Activated CD4-positive, alpha-beta T cell treated with anti-CD3 and anti-CD28 coated beads, Interleukin-2, amount 50 U/mL, for 48 hours (primary cell): ENCODE measurements around the gene LAPTM5.
A peak's percentile ranks its signal among the peaks of the same experiment; 100 is the strongest.

Source experiments
- DNase-seq, 2 experiments: peaks; one replicate each; pipeline ENCODE4 v3.0.0-alpha.2; 2020

The LAPTM5 gene

DNA sequence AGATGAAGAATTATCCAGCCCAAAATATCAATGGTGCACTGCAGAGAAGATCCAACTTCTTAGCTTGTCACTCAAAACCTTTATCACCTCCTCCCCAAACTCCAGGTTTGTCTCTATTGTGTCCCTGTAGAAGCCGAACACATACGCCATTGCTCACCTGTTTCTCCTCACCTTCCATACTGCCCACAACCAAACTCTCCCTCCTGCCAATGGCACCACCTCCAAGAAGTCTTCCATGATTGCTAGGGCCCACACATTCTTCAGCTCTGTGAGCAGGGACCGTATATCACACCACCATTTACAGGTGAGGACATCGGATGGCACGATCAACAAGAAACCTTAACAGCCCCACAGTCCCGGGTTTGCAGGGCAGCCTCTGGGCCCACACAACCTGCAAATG, 2.2 kb downstream of the LAPTM5 start:
- DNase-seq, result no peak

DNA sequence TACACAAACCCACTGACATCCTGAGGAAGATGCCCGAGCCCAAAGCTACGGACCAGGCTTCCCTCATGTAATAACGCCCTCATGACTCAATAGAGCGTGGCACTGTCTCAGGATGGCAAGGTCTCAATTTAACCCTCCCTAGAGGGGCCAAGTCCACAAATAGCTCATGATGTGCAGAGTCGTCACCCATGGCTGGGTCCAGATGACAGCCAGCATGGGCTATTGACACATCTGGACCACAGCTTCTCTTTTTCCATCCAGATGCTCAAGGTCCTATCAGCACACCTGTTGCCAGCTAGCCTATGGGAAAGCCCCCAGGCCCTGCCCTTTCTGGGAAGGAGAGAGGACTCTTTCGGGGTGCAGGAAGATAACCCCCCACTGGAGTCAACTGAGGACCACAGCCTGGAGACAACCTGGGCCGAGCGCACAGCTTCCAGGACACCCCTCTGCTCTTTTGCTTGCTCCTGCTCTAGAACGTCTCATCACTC, 2.8 kb downstream of the LAPTM5 start:
- DNase-seq, result no peak

DNA sequence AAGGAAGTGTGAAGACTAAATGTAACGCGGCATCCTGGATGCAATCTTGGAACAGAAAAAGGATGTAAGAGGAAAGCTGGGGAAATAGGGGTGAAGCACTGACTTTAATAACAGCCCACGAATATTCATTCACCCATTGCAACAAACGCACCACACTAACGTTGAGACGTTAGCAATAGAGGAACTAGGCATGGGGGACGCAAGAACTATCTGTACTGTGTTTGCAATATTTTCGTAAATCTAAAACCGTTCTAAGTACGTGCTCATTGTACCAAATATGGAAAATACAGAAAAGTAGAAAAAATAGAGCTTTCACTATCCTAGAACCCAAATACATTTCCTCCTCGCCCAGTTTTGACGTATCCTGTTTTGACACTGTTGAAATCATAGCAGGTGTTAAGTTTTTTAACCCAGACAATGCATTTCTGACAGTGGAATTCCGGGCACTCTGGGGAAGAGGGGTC, 3.9 kb downstream of the LAPTM5 start:
- no peak for DNase-seq

DNA sequence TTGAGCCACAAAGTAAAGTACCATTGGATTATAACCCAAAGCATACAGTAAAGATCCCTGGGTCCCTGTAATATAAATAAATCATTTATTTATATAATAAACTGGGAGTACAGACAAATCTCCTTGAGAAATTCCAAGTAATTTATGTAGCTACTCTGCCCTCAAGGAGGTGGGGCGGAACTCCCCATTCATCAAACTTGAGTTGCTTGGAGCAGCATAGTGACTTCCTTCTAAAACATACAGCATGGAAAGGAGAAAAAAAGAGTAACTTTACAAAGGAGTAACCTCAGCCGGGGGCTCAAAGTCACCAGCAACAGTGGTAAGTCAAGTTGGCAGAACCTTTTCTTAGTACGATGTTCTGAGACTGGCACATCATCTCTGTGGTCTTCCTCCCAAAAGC, 4.5 kb downstream of the LAPTM5 start:
- DNase-seq, result no peak

DNA sequence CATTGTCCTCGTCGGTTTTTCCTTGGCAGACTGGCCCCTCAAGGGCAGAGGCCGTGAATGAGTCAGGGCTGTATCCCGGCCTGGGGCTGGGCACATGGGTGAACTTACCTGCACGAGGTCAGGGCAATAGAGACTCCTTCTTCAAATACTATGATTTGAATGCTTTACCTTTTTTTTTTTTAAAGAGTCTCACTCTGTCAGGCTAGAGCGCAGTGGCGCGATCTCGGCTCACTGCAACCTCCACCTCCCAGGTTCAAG, 5.0 kb downstream of the LAPTM5 start:
- DNase-seq, result no peak

DNA sequence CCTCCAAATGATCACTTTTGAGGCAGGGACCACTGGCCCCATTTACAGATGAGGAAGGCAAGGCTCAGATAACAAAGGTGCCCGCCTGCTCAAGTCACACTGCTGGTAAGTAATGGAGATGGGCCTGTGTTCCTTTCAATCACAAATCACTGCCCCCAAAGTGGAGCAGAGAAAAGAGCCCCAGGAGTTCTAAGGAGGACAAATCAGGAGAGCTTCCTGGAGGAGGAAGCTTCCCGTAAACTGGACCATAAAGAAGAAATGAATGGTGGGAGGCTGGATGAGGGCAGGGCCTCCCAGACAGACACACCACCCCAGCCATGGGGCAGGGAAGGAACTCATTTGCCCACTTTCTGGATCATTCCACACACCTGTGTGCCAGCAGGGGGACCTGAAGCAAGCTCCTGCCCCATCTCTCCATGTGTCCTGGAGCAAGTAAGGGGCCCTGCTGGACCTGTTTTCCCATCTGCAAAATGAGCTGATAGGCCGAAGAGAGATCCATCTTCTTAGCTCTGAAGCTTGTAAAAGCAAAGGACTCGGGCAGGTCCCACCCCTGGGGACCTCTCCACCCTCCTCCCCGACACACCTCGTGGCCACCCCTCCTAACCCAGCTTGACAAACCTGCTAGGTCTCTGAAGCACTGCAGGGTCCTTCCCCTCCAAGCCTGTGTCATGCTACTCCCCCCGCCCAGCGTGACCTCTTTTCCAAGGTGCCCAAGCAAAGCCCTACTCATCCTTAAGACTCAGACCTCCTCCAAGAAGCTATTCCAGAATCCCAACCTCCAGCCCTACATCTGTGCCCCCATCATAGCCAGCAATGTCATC, 5.5 kb downstream of the LAPTM5 start:
- DNase-seq, result no peak

DNA sequence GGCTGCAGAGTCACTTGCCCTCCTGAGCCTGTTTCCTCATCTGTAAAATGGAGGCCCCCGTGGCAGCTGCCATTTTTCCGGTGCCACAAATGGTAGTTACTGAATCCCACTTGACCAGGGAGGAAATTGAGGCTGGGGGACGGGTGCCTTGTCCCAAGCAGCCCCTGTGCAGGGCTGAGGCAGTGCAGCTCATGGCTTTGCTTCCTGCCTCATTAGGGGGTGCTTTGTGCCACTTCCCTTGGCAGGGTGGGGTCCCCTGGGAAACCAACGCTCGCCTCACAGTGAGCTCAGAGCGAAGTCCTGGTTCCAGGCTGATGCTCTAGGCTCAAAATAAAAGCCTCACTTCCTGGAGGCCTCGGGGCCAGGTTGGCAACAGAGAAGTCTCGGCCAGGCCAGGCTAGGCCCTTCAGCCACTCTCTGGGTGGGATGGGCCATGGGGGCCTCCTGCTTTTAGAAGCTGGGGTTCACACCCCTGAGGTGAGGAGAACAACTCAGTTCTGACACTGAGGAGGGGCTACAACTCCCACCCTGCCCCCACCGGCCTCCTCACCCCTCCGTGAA, 6.8 kb downstream of the LAPTM5 start:
- no peak for DNase-seq

DNA sequence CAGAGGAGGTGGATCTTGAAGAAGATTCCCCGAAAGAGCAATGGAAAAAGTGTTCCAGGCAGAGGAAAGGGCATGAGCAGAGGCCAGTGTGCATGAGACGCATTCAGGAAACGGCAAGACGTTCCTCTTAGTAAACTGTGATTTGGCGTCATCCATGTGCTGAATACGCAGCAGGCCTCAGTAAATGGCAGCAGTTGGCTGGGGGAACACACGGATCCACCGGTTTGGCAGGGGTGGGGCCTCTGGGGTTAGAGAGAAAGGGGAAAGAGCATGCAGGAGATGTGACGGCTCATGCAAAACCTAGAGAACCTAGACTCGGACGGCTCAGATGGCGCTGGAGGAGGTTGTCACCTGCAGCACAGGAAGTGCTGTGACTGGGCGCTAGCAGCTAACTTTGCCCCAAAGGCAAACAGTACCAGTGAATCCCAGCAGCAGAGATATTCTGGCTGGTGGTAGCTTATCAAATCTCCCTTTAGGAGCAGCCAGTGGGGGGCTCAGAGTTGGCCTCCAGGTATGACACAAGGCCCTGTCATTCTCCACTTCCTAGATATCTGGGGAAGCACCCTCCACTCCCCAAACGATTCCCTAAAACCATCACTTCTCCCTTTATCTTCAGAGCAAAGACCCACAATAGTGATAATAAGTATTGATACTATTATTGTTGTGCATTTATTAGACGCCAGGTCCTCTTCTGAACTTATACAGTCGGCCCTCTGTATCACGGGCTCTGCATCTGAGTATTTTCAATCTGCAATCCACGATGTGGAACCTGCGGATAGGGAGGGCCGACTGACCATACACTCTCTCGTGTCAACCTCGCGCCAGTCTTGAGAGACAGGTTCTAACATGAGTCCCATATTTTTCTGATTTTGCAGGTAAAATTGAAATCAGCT, 7.6 kb downstream of the LAPTM5 start:
- peak; percentile 55 to 66 for DNase-seq

DNA sequence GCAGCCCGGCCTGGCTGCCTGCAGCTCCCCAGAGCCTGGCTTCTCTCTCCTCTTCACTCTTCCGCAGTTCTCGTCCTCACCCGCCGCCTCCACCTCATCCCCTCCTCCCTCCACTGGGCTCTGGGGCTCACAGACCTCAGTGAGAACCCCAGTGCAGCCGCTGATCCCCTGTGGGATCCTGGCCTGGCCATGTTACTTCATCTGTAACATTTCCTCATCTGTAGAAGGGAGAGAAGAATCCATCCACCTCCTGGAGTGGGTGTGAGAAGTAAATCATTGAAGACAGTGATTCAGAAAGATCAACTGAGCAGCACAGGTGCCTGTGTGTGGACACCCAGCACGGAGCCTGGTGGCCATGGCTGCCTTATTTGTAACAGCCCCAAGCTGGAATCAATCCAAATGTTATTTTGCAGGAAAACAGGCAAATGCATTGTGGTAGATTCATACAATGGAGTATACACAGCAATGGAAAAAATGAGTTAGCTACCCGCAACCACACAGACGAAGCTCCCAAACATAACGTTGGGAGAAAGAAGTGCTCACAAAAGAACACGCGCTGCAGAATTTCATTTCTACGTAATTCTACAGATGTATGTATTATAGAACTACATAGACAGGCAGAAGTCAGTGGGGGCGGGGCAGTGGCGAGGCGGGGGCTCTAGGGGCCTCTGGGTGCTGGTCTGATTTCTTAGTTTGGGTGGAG, 8.7 kb downstream of the LAPTM5 start:
- DNase-seq, result no peak

DNA sequence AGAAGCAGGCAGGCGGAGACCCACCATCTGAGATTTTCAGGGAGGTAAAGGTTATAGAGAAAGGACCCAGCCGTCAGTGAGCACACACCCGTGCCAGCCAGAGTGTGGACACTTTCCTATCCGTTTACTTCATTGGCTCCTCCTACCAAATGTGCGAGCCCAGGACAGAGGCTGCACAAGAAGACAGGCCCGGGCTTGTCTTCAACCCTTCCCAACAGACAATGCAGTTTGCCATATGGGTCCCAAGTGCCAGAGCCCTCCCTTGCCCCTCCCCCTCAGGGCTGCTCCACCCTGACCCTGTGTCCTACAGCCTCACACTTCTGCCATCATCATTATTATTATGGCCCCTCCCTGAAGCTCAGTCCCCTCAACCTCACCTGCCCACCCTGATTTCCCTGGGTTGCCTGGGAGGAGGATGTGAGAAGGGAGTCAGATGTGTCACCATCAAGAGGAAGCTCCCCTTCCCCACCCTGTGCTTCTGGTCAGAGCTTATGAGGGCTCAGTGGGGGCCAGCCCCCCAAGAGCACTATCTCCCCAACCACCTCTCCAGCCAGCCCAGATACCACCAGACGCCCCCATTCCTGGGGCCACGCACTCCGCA, 9.4 kb downstream of the LAPTM5 start:
- DNase-seq, result no peak

DNA sequence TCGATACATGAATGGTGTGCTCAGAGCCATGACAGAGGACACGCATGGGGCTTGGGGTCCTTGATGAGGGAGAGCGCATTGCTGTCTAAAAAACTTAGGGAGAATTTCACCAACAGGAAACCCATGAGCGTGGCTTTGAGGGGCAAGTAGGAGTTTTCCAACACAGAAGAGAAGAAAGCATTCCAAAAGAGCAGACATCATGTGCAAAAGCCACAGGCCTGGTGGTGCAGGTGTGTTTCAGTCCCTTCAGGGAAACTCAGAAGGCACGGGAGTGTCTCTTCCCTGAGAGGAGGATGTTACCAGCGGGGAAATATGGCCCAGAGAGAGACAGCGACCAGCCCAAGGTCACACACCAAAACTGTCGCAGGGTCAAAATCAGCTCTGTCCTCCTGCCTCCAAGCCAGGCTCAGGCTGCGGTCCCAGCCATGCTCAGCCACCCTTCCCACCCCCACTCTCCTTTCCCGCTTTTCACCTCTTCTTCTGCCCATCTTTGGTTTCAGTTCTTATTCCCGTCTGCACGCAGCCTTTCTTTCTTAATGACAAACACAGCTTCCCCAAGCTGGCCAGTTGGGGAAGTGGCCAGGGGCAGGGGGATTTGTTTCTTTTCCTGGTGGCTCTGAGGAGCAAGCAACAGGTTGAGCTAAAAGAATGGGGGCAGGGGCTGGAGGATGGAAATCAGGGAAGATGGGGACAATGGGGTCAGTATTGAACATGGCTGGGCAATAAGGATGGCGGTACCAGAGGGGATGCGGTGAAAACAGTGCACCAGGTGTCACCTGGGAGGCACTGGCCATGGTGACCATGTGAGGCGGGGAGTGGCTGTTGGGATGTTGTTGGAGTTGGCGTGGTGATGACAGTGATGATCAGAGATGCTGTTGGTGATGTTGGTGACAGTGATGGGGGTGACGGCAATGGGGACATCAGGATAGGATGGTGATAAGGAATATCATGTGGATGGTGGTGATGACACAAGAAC, 10.3 kb downstream of the LAPTM5 start:
- DNase-seq, result no peak

DNA sequence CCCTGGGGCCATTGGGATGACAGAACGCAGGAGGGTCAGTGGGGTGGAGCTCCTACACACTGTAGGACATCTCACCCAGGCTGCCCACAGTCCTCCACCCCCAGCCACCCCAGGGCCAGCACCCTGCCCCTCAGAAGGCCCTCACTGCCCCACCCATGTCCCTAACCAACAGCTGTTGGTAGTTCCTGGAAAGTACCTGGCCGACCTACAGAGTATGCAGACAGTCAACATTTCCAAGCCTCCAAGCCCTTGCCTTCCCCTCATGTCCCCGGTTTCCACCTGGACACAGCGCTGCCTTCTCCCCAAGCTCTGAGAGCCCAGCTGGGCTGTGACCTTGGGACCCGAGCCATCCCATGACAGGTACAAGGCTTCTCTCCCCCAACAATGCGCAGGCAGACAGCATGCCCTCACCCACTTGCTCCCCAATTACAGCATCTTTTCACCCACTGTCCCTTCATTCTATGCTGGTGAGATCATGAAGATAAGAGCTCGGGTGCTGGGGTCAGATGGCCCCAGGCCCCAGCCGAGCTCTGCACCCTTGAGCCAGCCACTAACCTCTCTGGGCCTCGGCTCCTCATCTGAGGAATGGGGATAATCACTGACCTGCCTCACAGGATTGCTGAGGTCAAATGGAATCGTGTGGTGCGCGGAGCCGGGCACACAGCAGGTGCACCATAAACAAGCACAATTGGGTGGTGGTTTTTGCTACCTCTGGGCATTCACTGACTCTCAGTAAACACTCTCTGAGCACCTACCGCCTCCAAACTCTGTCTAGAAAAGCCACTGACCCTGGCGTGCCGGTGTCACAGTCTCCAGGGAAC, 11.2 kb downstream of the LAPTM5 start:
- no peak for DNase-seq

DNA sequence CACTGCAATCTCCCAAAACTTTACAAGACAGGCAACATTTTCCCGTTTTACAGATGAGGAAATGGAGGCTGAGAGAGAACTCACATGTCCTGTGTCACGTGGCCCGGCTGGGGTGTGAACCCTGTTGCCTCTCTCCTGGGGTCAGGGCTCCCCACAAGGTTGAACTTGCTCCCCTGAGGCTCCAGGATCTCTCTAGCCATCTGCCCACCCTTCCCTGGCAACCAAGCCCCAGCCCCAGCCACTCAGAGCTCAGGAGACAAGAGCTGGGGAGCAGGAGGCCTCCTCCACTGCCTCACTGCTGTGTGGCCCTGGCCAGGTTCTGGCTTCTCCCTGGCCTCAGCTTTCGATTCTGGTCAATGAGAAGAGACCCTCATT, 11.8 kb downstream of the LAPTM5 start:
- DNase-seq, result no peak

DNA sequence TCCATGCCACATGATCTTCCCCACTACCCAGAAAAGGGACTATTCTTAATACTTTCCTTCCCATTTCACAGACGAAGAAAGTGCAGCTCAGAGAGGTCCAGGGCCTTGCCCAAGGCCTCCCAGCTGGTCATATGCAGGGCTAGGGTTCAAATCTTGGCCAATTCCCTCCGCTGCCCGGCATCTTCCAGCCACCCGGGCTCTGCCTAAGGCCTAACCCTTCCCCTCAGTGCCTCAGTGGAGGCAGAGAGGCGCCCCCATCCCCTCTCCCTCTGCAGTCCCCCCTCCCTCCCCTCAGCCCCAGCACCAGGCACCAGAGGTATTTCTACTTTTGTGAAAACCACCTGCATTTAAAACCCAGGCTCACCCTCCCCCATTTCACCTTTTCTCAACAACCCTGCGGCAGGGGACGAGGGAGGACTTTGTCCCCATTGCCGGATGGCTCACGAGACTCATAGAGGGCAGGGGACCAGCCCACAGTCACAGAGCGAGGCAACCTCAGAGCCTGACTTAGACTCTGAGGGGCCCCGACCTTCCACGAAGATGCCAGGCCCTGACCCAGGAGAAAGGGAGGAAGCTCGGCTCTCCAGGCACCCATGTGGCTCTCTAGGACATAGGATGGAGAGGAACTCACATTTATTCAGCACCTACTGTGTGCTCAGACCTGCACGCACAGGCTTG, 12.3 kb downstream of the LAPTM5 start:
- no peak for DNase-seq

DNA sequence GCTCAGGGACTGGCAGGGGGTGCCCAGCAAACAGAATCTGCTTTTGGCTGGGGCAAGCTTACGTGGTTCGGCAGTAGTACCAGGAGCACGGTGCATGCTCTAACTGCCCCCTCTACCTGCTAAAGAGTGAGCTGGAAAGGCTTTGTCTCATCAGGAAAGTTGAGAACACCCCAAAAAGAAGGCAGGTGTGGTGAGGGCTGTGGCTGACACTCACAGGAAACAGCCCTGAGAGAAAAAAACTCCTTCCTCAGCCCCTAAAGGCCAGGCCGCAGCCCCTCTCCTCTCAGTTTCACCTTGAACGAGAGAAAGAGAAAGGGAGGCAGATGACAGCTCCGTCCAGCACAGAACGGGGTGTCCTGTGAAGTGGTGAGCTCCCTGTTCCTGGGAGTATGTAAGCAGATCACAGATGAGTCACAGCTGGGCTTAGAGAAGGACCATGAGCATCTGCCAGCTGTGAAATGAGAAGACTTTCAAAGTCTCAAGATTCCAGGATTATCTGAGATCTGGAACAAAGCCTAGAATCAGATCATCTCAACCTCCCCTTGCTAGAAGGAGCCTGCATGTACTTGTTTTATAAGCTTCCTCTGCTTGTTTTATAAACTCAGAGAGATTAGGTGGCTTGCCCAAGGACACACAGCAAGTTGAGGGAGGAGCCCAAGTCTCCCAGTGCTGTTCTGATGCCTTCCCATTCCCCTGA, 13.4 kb downstream of the LAPTM5 start:
- DNase-seq, result peak in 1 of 2 experiments; percentile 63

DNA sequence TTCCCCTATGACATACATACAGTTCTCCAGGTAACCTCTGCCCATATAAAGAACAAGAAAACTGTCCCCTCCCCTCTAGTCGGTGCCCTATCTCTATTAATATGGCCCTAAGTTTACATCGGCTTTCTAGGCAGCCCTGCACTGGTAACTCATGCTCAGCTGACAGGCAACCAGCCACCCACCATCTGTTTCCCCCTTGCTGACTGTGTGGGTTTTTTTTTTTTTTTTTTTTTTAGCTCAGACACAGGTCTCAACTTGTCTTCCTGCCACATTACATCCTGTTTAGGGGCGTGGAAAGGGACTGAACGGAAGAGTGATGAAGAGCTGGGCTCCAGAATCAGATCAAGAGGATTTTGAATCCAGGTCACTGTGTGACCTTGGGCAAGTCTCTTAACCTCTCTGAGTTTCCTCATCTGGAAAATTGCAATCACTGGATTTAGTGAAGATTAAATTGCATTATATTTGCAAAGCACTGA, 14.0 kb downstream of the LAPTM5 start:
- peak; percentile 56 to 60 for DNase-seq

DNA sequence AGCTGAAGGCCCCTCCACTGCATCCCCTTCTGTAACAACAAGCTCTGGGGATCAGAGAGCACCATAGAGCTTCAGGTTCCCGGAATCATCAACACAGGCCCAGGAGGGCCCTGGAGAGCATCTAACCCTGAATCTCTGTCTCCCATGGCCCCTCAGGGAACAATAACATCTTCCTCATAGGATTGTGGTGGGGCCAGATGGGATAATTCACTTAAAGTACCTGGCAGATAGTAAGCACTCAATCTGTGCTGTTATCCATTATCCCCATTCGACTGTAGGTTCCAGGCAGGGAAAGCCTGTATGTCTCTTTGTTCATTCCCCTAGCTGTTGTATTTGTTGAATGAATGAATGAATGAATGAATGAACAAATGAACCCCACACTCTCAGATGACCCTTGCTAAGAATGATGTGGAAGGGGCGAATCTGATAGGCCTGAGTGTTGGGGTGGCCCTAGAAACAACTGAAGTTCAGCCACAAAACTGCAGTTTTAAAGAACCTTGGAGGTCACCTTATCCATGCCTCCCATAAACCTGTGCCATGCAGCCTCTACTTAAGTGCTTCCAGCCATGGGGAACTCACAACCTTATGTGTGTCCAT, 14.5 kb downstream of the LAPTM5 start:
- DNase-seq, result no peak

DNA sequence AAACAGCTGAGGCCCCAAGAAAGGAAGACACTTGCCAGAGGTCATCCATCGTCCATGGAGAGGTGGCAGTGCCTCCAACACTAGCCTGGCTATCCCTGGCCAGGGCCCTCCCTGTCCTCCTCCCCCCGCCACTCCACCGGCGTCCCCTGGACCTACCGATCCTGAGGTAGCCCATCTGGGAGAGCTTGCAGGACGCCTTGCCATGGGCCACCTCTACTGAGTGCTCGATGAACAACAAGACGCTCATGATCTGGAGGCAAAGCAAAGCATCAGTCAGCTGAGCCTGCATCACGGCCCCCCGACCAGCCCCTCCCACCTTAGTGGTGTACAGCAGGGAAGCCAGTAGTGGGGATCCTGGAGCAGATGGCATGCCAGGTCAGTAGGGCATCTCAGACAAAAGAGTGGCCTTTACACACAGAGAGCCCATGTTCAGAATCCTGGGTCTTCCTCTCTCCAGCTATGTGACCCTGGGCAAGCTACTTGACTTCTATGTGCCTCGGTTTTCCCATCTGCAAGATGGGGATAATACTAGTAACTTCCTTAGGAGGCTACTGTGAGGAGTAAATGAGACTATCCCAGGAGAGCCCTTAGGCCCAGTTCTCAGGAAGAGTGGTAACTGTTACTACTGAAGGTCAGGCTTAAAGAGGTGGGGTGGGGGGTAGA, 15.1 kb downstream of the LAPTM5 start:
- no peak for DNase-seq
